ENCODE data around the gene SDK1. TPM values are rescaled to one million over a fixed set of nuclear protein-coding genes. Genes with fewer than 3 reads are reported as not detected.

The SDK1 gene
- total and polyA plus RNA-seq, 2 of the 8 experiments (the other 6 are each of a cell fraction or from before 2014, with no cell fraction given) = 3.3 to 7.2 TPM

DNA sequence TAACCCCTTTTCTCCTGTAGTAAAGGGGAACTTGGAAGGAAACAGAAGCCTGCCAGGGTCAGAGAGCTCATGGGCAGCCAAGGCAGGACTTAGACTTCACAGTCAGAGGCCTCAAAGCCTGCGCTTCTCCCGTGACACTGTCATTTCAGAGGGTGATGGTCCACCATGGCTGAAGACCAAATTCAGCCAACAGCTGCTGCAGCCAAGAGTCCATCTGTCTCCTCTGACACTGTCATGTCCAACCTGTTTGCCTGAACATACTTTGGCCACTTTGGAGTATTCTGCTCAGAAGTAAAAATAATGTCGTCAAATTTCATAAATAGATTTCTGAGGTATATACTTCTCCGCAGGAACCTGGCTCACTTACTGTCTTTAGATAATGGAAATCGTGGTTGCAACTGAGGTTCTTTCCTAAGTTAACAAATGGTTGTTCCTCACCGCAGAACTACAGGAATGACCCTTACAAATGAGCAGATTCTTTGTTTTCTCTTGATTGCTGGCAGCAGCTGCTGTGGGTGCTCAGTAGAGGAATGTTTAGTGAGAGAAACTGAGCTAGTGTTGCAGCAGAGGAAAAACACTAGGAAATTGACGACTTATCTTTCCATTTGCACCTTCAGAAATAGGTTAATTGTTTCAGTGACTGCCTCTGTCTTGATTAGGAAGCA lies 626.5 kb downstream of the SDK1 start:
- Histone ChIP-seq H2AFZ (ENCODE audit: low read length) (no peak overlapping the region), H3K9ac (replicated peaks in 1 of 4; ENCODE audit: extremely low read depth in 1 of 4, low read depth in 3 of 4, low read length in 3 of 4) (no peak overlapping the region), H3K23me2 (ENCODE audit: low read depth, low read length) (no peaks in the 10 kb centered on the region), H3K4me1 (replicated peaks in 1 of 4; ENCODE audit: control insufficient read depth in 3 of 4, insufficient read depth in 4 of 4, low read length in 3 of 4) (peaks cover 0 to 2% (median 0%) of the 10 kb centered on the region in 4 experiments; a peak in 1 of 7 replicates), H4K91ac (replicated peaks; ENCODE audit: insufficient read length, low read length) (no peak overlapping the region), H3K27ac (ENCODE audit: low read depth, low read length) (no peak overlapping the region), H3K56ac (replicated peaks; ENCODE audit: insufficient read length, low read depth, low read length) (no peak overlapping the region), H4K8ac (ENCODE audit: extremely low read depth, insufficient read depth, low read length) (no peak overlapping the region), H2BK5ac (ENCODE audit: low read depth, low read length) (no peak overlapping the region), H3K9me3 (ENCODE audit: insufficient read depth in 2 of 2, low read depth in 1 of 2, low read length in 1 of 2) (no peaks in the 10 kb centered on the region), H2BK12ac (ENCODE audit: low read depth, low read length) (no peak overlapping the region), H3K36me3 (ENCODE audit: control insufficient read depth in 2 of 4, insufficient read depth in 4 of 4, low read length in 3 of 4) (no peaks in the 10 kb centered on the region), H3K79me1 (ENCODE audit: low read depth, low read length) (no peaks in the 10 kb centered on the region), H3K4me3 (ENCODE audit: extremely low read depth in 1 of 4, insufficient read depth in 2 of 4, low read depth in 3 of 4, low read length in 4 of 4) (no peak overlapping the region), H2BK15ac (ENCODE audit: low read length) (no peak overlapping the region), H3K79me2 (ENCODE audit: control insufficient read depth in 1 of 2, insufficient read depth in 2 of 2, low read length in 2 of 2) (no peaks in the 10 kb centered on the region), H3K23ac (ENCODE audit: insufficient read length) (no peak overlapping the region), H3K18ac (ENCODE audit: extremely low read depth, low read length) (no peak overlapping the region), H3K4me2 (ENCODE audit: insufficient read depth in 1 of 2, low read depth in 2 of 2, low read length in 2 of 2) (no peak overlapping the region), H4K20me1 (replicated peaks in 1 of 2; ENCODE audit: control insufficient read depth in 1 of 2, insufficient read depth in 2 of 2, low read length in 2 of 2) (no peaks in the 10 kb centered on the region), H4K5ac (ENCODE audit: insufficient read length, low read depth, low read length) (no peak overlapping the region), H2BK20ac (ENCODE audit: low read length) (no peak overlapping the region), H2AK5ac (ENCODE audit: low read depth, low read length) (no peak overlapping the region), H3K27me3 (replicated peaks in 1 of 4; ENCODE audit: control insufficient read depth in 3 of 4, extremely low read depth in 1 of 4, insufficient read depth in 3 of 4, low read length in 3 of 4) (no peaks in the 10 kb centered on the region), H3K14ac (ENCODE audit: insufficient read length) (no peak overlapping the region), H3K4ac (replicated peaks; ENCODE audit: insufficient read length, low read depth, low read length) (no peak overlapping the region), H2BK120ac (replicated peaks; ENCODE audit: low read depth, low read length) (no peak overlapping the region)
- WGBS, 2 experiments (ENCODE audit: extremely low coverage in 1 of 2, insufficient coverage in 1 of 2, insufficient read length in 1 of 2, insufficient replicate concordance in 2 of 2, low coverage in 1 of 2, low lambda C conversion rate in 2 of 2, missing lambda C conversion rate in 1 of 2) = 93% methylated on average over 7 of the region's 7 CpGs; no CpG with 5 or more reads in 1 of the 2 experiments
- CTCF ChIA-PET (ENCODE audit: partially characterized antibody) = interaction anchor here (0.7 kb wide), 1 partner anchor 1061 kb away, joined by 4 read pairs; no protein-coding TSS in a partner anchor
- FAIRE-seq (no peak), DNase-seq (ENCODE audit: low read depth in 1 of 2, low spot score in 2 of 2) (no peak)
- POLR2A ChIA-PET (ENCODE audit: partially characterized antibody) = no interaction called here
- no peak for TF ChIP-seq RAD21 (IDR thresholded peaks at IDR 0.05 in 1 of 2, conservative IDR thresholded peaks at IDR 0.05 in 1 of 2; ENCODE audit: low read depth in 2 of 2, low read length in 2 of 2)
- no peak for TF ChIP-seq SIRT6 (IDR thresholded peaks at IDR 0.05; ENCODE audit: low read length)
- TF ChIP-seq RNF2 (IDR thresholded peaks at IDR 0.05; ENCODE audit: borderline replicate concordance, low read depth, low read length, missing control alignments, poor library complexity, severe bottlenecking) = no peak
- TF ChIP-seq EZH2 (IDR thresholded peaks at IDR 0.05; ENCODE audit: low read depth, low read length, severe bottlenecking) = no peak
- no peak for TF ChIP-seq SAP30 (IDR thresholded peaks at IDR 0.05; ENCODE audit: insufficient read depth, insufficient replicate concordance, low read length)
- TF ChIP-seq, protein P1, sequence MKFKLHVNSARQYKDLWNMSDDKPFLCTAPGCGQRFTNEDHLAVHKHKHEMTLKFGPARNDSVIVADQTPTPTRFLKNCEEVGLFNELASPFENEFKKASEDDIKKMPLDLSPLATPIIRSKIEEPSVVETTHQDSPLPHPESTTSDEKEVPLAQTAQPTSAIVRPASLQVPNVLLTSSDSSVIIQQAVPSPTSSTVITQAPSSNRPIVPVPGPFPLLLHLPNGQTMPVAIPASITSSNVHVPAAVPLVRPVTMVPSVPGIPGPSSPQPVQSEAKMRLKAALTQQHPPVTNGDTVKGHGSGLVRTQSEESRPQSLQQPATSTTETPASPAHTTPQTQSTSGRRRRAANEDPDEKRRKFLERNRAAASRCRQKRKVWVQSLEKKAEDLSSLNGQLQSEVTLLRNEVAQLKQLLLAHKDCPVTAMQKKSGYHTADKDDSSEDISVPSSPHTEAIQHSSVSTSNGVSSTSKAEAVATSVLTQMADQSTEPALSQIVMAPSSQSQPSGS (IDR thresholded peaks at IDR 0.05; ENCODE audit: low read length) = no peak
- TF ChIP-seq POU5F1 (IDR thresholded peaks at IDR 0.05; ENCODE audit: low read depth, low read length) = no peak
- no peak for TF ChIP-seq CTBP2 (IDR thresholded peaks at IDR 0.05; ENCODE audit: borderline replicate concordance, insufficient read depth, insufficient read length, low read length)
- no peak for TF ChIP-seq SIN3A (conservative IDR thresholded peaks at IDR 0.05 in 1 of 2, IDR thresholded peaks at IDR 0.05 in 1 of 2; ENCODE audit: low read depth in 1 of 2, low read length in 2 of 2)
